ENCODE results near the gene FCHSD2.

DNA sequence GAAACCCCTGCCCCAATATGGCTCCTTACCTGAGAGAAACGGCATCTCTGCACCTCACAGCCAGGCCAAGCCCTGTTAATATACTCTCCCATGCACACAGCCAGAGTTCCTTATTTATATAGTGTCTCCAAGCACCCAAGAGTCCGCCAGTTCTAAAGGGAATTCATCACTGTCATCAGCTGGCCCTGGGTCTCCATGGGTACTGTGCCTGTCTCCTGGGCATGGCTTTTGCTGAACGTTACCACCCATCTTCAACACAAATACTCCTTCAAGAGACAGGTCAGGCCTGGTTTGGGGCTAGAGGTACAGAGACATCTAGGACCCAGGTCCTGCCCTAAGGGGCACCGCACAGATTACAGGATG is 329.5 kb downstream of the FCHSD2 start:
- TF ChIP-seq, protein P1, sequence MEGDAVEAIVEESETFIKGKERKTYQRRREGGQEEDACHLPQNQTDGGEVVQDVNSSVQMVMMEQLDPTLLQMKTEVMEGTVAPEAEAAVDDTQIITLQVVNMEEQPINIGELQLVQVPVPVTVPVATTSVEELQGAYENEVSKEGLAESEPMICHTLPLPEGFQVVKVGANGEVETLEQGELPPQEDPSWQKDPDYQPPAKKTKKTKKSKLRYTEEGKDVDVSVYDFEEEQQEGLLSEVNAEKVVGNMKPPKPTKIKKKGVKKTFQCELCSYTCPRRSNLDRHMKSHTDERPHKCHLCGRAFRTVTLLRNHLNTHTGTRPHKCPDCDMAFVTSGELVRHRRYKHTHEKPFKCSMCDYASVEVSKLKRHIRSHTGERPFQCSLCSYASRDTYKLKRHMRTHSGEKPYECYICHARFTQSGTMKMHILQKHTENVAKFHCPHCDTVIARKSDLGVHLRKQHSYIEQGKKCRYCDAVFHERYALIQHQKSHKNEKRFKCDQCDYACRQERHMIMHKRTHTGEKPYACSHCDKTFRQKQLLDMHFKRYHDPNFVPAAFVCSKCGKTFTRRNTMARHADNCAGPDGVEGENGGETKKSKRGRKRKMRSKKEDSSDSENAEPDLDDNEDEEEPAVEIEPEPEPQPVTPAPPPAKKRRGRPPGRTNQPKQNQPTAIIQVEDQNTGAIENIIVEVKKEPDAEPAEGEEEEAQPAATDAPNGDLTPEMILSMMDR (IDR thresholded peaks at IDR 0.05): no peak
- TF ChIP-seq EP300 (IDR thresholded peaks at IDR 0.05): no peak
